Activated CD4-positive, alpha-beta memory T cell treated with anti-CD3 and anti-CD28 coated beads, Interleukin-2, amount 10 ng/mL, durations not matched to agents 7 days and 5 days (primary cell): ENCODE measurements around the gene TBX18. TPM values are rescaled to one million over a fixed set of nuclear protein-coding genes. Genes with fewer than 3 reads are reported as not detected.

Experiments used
- CTCF ChIA-PET: fragments of 350-600 bp; sonication (Branson Sonifier 250); formaldehyde crosslinking; loops from one replicate; lab custom pipeline; 2021; ENCODE audit warnings: antibody characterized with exemption, inconsistent platforms; lab: Charles Lee
- POLR2A ChIA-PET: fragments of 350-600 bp; sonication (Branson Sonifier 250); formaldehyde crosslinking; loops from one replicate; lab custom pipeline; 2021; ENCODE audit warnings: antibody characterized with exemption; lab: Charles Lee
- DNase-seq: peaks from one replicate; pipeline ENCODE4 v3.0.0-alpha.2; 2020
- H3K27ac Mint-ChIP-seq: one replicate; pipeline ENCODE4 v1.8.0; 2021; ENCODE audit warnings: mild to moderate bottlenecking, mixed read lengths
- H3K27me3 Mint-ChIP-seq: one replicate; pipeline ENCODE4 v1.8.0; 2021; ENCODE audit warnings: mixed read lengths
- H3K36me3 Mint-ChIP-seq: one replicate; pipeline ENCODE4 v1.8.0; 2021; ENCODE audit warnings: low read depth, mixed read lengths
- H3K4me1 Mint-ChIP-seq: one replicate; pipeline ENCODE4 v1.8.0; 2021; ENCODE audit warnings: mixed read lengths
- H3K4me3 Mint-ChIP-seq: one replicate; pipeline ENCODE4 v1.8.0; 2021; ENCODE audit warnings: mild to moderate bottlenecking, mixed read lengths
- H3K9me3 Mint-ChIP-seq: one replicate; pipeline ENCODE4 v1.8.0; 2021; ENCODE audit warnings: mixed read lengths
- total RNA-seq, 2 experiments: library from RNA; stranded (reverse); gene quantifications; one replicate each; pipeline ENCODE4 v1.2.3, GENCODE V29; 2021

TBX18 gene
- total RNA-seq, 2 experiments from 2014 or later: not detected

DNA sequence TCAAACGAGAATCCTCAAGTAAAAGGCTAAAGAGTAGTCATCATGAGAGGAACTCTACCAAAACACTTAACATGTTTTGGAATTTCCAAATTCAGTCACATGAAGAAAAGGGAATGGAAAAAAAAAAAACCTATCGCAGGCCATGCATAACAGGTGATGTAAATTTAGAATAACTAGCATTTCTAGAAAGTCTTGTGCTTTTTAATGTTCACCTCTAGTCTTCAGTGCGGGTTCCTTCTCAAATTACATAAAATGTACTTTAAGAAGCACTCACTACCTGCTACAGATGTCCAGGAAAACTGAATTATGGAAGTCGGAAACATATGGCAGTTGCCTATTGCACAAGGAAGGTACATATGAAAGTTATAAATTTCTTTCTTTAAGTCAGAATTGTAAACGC is 6.1 kb upstream of the TBX18 start:
- no peak overlapping the region for H3K27ac Mint-ChIP-seq
- H3K4me1 Mint-ChIP-seq: no peaks in the 10 kb centered on the region
- H3K9me3 Mint-ChIP-seq: no peaks in the 10 kb centered on the region
- peaks cover 11% of the 10 kb centered on the region for H3K36me3 Mint-ChIP-seq
- CTCF ChIA-PET: no interaction called here
- no peak for DNase-seq
- no peak overlapping the region for H3K4me3 Mint-ChIP-seq
- POLR2A ChIA-PET: no interaction called here
- peaks cover 76% of the 10 kb centered on the region for H3K27me3 Mint-ChIP-seq

DNA sequence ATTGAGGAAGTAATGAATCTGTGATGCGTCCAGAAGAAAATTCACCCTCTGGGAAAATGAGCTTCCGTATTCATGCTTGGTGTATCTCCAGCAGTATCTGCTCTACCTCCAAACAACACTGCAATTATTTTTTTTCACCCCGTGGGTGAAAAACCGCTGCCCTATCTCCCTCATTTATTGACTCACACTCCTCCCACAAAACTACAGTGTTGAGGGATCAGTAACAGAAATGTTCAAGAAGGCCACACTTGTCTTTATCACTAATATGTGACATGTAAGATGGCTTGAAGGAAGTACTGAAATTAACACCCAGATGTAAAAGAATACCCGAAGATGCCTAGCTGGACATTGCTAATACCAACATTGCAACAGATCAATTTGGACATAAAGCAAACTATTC is 4.9 kb upstream of the TBX18 start:
- Mint-ChIP-seq H3K9me3 (no peaks in the 10 kb centered on the region), H3K27ac (no peak overlapping the region), H3K4me3 (no peak overlapping the region), H3K36me3 (peaks cover 20% of the 10 kb centered on the region), H3K4me1 (peaks cover 2% of the 10 kb centered on the region), H3K27me3 (peaks cover 76% of the 10 kb centered on the region)
- ChIA-PET CTCF (no interaction called here), POLR2A (no interaction called here)
- DNase-seq: no peak

DNA sequence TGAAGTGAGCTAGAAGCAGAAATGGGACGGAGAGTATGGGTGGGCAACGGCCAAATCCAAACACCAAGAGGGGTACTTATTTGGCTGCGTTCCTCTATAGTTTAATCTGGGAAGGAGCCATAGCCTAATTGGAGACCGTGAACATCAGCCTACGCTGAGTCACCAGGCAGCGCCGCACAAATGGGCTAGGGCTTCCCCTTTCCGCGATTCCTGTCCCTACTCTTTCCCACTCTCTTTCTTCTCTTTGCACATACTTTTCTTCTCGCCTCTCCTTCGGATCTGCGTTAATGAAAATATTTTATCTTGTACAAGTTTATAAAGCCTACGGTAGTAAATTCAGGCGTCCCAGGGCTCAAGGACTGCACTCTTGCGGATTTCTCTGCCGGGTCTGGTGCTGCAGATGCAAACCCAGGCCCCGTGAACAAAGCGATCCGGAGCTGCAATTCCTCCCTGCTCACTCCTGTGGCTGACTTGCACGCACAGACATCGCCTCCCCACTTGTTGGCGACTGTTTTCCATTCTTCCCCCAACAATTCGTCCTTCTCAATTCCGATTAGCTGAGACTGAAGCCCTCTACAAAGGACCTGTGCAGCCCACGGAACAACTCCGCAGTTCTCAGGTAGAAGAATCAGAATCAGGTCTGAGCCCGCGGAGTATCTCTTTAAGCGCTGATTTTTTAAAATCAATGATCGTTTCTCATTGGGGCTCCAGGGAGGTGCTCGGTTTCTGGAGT is 4.2 kb upstream of the TBX18 start:
- Mint-ChIP-seq H3K27me3 (peaks cover 74% of the 10 kb centered on the region), H3K9me3 (no peaks in the 10 kb centered on the region), H3K4me3 (no peak overlapping the region), H3K36me3 (peaks cover 20% of the 10 kb centered on the region), H3K4me1 (peaks cover 4% of the 10 kb centered on the region), H3K27ac (no peak overlapping the region)
- POLR2A ChIA-PET: no interaction called here
- DNase-seq: no peak
- CTCF ChIA-PET: no interaction called here

GRCh38 chr6:84767526-84768201 is 3.3 kb upstream of the TBX18 start:
- ChIA-PET POLR2A (no interaction called here), CTCF (no interaction called here)
- Mint-ChIP-seq H3K4me1 (peaks cover 4% of the 10 kb centered on the region), H3K9me3 (no peaks in the 10 kb centered on the region), H3K27ac (no peak overlapping the region), H3K27me3 (peaks cover 71% of the 10 kb centered on the region), H3K4me3 (no peak overlapping the region), H3K36me3 (peaks cover 17% of the 10 kb centered on the region)
- no peak for DNase-seq

DNA sequence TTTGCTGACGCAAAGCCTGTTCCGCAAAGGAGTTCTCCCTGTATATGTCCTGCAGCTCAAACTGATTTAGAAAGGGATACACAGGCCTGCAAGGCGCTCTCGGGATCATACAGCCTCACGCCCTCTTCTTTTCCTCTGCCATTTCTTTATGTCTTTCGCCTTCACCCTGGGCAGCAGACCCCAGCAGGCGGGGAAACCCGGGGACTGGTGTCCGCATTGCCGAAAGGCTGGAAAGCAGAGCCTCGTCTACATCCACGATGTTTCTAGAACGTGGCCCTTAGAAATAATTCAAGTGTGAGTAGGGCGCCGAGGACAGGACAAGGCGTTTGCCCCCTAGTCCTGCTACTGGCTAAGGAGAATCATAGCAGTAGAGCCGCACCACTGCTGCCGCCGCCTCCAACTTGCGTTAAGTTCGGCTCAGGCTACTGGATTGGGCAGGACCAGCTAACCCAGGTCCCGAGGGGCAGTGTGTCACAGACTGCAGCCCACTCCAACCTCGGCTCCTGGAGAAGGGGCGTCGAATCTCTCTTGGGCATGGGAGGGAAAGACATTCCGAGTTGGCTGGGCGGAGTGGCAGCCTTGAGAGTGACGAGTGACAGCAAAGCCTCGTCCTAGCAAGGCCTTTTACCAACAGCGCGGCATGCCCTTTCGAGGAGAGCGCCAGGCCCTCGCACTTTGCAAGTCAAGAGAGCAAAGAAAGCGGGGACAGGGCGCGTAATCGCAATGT is 2.6 kb upstream of the TBX18 start:
- peak overlapping the region; percentile 31 for H3K27ac Mint-ChIP-seq
- H3K4me3 Mint-ChIP-seq: no peak overlapping the region
- no peak for DNase-seq
- no peaks in the 10 kb centered on the region for H3K9me3 Mint-ChIP-seq
- ChIA-PET POLR2A (no interaction called here), CTCF (interaction anchor here (0.9 kb wide), 1 partner anchor 8 kb away, joined by 3 read pairs; no protein-coding TSS in a partner anchor)
- H3K36me3 Mint-ChIP-seq: peaks cover 14% of the 10 kb centered on the region
- H3K4me1 Mint-ChIP-seq: peaks cover 4% of the 10 kb centered on the region
- peaks cover 72% of the 10 kb centered on the region for H3K27me3 Mint-ChIP-seq

DNA sequence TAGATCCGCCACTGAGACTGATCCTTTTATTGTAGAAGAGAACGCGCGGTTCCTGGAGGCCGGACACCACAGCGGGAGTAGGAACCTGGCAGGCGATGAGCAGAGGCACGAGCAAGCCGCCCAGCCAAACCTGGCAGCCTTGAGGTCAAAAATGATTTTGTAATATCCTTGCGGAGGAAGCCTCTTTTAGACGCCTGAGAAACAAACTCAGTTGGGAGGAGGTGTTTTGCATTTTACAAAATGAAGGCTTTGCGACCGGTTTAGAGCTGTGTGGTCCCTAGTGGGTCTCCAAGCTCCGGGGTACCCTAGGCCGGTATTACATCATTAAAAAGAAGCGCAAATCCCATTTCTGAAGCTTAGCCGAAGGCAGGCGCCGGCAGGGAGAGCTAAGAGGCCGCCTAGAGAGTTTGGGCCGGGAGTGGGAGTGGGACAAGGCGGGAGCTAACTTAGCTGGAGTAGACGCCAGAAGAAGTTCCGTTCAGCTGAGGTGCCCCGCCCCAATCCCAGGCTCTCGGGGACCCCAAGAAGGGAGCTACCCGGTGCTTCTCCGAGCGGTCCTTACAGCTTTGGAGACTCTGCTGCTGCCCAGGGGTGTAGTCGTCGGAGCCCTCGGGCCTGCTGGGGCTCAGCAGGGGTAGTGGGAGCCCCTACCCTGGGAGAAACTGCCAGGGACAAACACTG is 1.9 kb upstream of the TBX18 start:
- no peak overlapping the region for H3K4me3 Mint-ChIP-seq
- peaks cover 68% of the 10 kb centered on the region for H3K27me3 Mint-ChIP-seq
- ChIA-PET POLR2A (no interaction called here), CTCF (interaction anchor here (0.9 kb wide), 1 partner anchor 8 kb away, joined by 3 read pairs; no protein-coding TSS in a partner anchor)
- no peaks in the 10 kb centered on the region for H3K9me3 Mint-ChIP-seq
- peaks cover 4% of the 10 kb centered on the region for H3K4me1 Mint-ChIP-seq
- no peak for DNase-seq
- peaks cover 14% of the 10 kb centered on the region for H3K36me3 Mint-ChIP-seq
- H3K27ac Mint-ChIP-seq: no peak overlapping the region

DNA sequence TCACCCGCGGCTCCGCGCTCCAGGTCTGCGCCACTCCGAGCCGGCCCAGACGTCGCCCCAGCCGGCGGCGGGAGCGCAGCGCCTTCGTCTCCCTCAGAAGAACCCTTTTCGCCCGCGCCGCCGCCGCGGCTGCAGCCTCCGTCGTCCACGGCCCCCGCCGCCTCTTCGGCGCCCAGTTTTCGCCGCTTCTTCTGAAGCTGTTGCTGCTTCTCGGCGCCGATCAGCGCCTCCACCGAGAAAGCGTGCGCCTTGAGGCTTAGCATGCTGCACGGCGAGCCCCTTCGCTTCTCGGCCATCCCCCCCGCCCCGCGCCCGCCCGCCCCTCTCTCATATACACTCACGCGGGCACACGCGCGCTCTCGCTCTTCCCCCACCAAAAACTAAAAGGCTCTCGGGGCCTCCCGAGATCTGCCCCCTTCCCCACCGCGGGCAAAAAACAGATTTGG is 489 bp downstream of the TBX18 start:
- H3K27ac Mint-ChIP-seq: peak overlapping the region; percentile 54
- peaks cover 14% of the 10 kb centered on the region for H3K36me3 Mint-ChIP-seq
- POLR2A ChIA-PET: no interaction called here

GRCh38 chr6:84763003-84763885 is 1.2 kb downstream of the TBX18 start:
- Mint-ChIP-seq H3K36me3 (peaks cover 14% of the 10 kb centered on the region), H3K4me3 (no peak overlapping the region), H3K9me3 (no peaks in the 10 kb centered on the region), H3K27ac (no peak overlapping the region), H3K27me3 (peaks cover 53% of the 10 kb centered on the region), H3K4me1 (peaks cover 4% of the 10 kb centered on the region)
- CTCF ChIA-PET: no interaction called here
- POLR2A ChIA-PET: no interaction called here
- no peak for DNase-seq

More for the DNA sequence above, 489 bp downstream of the TBX18 start:
- no peak for DNase-seq
- CTCF ChIA-PET: no interaction called here
- peaks cover 59% of the 10 kb centered on the region for H3K27me3 Mint-ChIP-seq
- no peaks in the 10 kb centered on the region for H3K9me3 Mint-ChIP-seq
- H3K4me1 Mint-ChIP-seq: peaks cover 4% of the 10 kb centered on the region
- H3K4me3 Mint-ChIP-seq: peak overlapping the region; percentile 32

DNA sequence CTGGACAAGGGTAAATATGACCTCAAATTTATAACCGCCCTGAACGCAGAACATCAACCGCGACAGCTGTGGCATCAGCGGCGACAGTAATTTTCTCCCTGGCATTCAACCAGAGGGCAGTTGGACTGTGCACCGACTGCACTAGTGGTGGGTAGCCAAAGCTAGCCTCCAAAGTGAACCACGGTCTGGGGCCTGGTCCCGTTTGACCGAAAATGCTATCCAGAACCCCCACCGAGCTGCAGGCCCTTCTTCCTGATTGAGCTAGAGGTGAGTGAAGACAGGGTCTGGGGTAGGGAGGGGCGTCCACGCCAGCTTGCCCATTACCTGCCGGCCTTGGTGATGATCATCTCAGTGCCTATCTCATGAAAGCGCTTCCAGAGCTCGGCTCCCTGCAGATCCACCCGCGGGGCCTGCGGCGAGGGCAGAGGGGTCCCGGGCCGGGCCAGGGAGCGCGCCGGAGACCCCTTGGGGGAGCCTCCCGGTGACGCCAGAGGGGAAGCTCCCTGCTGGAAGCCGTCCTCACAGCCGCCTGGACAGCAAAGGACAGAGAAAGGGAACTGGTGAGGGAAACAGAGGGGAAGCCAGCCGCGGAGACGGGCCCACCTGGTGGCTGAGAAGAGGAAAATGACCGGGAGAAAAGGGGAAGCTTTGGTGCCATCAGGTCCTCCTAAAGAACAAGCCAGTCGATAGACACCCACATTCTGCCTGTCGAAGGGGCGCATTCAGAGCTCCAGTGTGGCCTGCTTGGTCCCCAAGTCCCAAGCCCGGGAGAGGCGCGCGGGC is 2.0 kb downstream of the TBX18 start:
- Mint-ChIP-seq H3K9me3 (no peaks in the 10 kb centered on the region), H3K27ac (no peak overlapping the region), H3K36me3 (peaks cover 11% of the 10 kb centered on the region), H3K27me3 (peaks cover 44% of the 10 kb centered on the region), H3K4me1 (peaks cover 4% of the 10 kb centered on the region), H3K4me3 (no peak overlapping the region)
- DNase-seq: no peak
- CTCF ChIA-PET: no interaction called here
- POLR2A ChIA-PET: no interaction called here

GRCh38 chr6:84758486-84758885 is 5.9 kb downstream of the TBX18 start:
- Mint-ChIP-seq H3K36me3 (no peaks in the 10 kb centered on the region), H3K4me1 (no peaks in the 10 kb centered on the region), H3K9me3 (no peaks in the 10 kb centered on the region), H3K27me3 (peaks cover 19% of the 10 kb centered on the region), H3K27ac (no peak overlapping the region), H3K4me3 (no peak overlapping the region)
- POLR2A ChIA-PET: no interaction called here
- CTCF ChIA-PET: interaction anchor here (1.0 kb wide), 1 partner anchor 16 kb away, joined by 3 read pairs; no protein-coding TSS in a partner anchor
- DNase-seq: no peak

DNA sequence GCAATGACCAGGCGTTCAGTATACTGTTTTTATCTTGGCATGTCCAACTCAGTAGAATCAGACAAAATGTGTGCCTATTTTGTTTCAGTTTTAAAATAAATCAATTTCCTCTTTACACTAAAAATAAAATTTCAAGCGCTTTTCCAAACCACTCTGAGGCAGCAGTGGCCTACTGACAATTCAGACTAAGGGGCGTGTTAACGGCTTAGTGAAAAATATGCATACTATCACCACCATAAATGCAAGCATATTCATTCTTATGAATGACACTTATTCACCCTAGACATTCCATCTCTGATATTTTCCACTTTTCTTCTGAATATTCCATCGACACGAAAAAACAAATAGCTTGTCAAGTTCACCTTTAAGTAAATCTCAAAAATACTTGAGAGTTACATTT is 7.5 kb downstream of the TBX18 start:
- Mint-ChIP-seq H3K36me3 (no peaks in the 10 kb centered on the region), H3K27ac (no peak overlapping the region), H3K9me3 (no peaks in the 10 kb centered on the region), H3K4me1 (no peaks in the 10 kb centered on the region), H3K4me3 (no peak overlapping the region), H3K27me3 (peaks cover 7% of the 10 kb centered on the region)
- DNase-seq: no peak
- CTCF ChIA-PET: no interaction called here
- POLR2A ChIA-PET: no interaction called here
